ENCODE measurements around the gene LRRC30.

GRCh38 chr18:7190547-7191156, 40.2 kb upstream of the LRRC30 start:
- no peak for TF ChIP-seq CTCF (conservative IDR thresholded peaks at IDR 0.05 in 1 of 2, IDR thresholded peaks at IDR 0.05 in 1 of 2; ENCODE audit: low read depth in 1 of 2, low read length in 2 of 2)
- no peak for TF ChIP-seq EZH2 (IDR thresholded peaks at IDR 0.05; ENCODE audit: low read length, missing control alignments)

Data from fibroblast of lung (primary cell).